VCaP (cell line): ENCODE data around the gene SLC38A11.

Experiments
- H3K27ac ChIP-seq: fragments of 450-650 bp; 2 replicates; pipeline ENCODE4 v1.5.1; 2017
- TF ChIP-seq, protein P1 (sequence below): fragments of 450-650 bp; conservative IDR thresholded peaks from 2 replicates; pipeline ENCODE4 v1.5.1; 2017; ENCODE audit warnings: mild to moderate bottlenecking, moderate library complexity

Gene SLC38A11

DNA sequence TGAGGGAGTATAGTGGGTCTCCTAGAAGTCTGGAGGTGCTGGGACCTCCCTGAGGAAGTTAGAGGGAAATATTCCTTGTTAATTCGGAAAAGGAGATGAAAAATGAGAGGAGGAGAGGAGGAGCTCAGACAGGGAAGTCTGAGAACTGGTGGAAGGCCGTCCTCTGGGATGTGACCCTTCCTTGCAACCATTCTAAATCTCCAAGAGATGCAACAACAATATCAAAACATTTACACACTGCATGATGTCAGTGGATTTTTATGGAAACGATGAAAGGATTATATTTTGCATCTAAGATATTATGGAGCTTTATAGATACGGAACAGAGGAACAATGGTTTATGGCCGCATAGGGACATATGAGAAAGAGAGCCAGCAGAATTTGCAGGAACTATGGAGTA lies 63.9 kb downstream of the SLC38A11 start:
- no peak overlapping the region for H3K27ac ChIP-seq
- TF ChIP-seq, protein P1, sequence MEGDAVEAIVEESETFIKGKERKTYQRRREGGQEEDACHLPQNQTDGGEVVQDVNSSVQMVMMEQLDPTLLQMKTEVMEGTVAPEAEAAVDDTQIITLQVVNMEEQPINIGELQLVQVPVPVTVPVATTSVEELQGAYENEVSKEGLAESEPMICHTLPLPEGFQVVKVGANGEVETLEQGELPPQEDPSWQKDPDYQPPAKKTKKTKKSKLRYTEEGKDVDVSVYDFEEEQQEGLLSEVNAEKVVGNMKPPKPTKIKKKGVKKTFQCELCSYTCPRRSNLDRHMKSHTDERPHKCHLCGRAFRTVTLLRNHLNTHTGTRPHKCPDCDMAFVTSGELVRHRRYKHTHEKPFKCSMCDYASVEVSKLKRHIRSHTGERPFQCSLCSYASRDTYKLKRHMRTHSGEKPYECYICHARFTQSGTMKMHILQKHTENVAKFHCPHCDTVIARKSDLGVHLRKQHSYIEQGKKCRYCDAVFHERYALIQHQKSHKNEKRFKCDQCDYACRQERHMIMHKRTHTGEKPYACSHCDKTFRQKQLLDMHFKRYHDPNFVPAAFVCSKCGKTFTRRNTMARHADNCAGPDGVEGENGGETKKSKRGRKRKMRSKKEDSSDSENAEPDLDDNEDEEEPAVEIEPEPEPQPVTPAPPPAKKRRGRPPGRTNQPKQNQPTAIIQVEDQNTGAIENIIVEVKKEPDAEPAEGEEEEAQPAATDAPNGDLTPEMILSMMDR, result no peak

DNA sequence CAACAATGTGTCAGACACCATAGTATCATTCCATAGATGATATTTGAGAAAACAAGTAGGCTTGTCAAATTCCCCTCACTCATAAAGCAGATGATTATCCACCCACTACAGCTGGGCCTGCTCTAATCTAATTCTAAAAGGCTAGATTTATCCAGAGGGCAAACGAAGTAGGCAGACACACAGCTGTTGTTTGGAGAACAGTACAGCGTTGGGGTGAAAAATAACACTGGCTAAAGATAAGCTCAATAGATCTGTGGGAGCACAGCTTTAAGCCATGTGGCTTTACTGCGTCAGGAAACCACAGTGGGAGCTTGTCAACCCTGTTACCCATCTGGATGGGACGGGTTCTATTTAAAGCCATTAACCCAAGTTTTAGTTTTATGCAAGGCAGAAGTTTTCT lies 64.8 kb downstream of the SLC38A11 start:
- TF ChIP-seq, protein P1, result no peak
- H3K27ac ChIP-seq, result no peak overlapping the region

DNA sequence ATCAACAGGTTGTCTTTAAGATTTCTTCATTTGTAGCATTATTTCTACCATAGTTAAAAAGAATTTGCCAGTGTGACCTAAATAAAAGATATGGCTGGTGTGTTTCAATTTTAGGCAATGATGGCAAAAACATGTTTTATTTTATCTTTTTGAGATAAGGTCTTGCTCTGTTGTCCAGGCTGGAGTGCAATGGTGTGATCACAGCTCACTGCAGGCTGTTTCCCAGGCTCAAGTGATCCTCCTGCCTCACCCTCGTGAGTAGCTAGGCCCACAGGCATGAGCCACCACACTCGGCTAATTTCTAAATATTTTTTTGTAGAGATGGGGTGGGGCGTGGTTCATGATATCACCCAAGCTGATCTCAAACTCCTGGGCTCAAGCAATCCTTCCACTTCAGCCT lies 66.7 kb downstream of the SLC38A11 start:
- H3K27ac ChIP-seq, result no peak overlapping the region
- TF ChIP-seq, protein P1, result no peak

DNA sequence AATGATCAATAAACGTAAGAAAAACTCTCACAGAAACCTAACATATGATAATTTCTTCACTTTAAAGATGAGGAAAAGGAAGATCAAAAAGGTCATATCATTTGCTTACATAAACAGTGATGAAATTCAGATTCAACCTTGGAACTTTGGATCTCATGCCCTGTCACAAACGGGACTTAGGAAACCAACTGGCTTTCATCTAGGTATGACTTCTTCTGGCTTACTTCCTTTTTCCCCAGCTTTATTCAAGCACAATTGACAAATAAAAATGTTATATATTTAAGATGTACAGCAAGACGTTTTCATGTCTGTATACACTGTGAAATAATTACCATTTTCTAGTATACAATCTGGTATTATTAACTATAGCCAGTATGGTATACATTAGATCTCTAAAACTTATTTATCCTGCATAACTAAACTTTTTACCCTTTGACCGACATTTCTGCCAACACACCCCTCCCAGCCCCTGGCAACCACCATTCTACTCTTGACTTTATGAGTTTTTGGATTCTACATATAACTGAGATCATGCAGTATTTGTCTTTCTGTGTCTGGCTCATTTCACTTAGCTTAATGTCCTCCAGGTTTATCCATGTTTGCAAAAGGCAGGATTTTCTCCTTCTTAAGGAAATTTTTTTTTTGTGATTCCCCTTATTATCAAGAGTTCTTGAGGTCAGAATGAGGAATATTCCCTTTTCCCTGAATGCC lies 67.7 kb downstream of the SLC38A11 start:
- no peak overlapping the region for H3K27ac ChIP-seq
- TF ChIP-seq, protein P1, result no peak

DNA sequence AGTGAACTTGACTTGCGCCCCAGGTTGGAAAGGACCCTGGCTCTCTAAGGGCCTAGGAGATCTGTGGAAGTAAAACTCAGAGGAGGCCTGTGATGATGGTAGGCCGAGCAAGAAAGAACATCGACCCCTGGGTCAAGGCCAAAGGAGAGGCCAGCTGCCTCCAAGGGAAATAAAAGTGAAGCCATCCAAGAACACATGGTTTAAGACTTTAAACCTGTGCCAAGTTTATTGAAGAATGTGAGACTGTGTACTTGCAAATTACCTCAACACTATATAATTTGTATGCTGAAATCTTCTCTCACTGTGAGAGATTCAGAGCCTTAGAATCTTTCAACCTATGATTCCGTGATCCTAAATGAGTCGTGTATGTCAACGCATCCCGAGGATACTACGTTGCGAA lies 73.0 kb downstream of the SLC38A11 start:
- no peak overlapping the region for H3K27ac ChIP-seq
- TF ChIP-seq, protein P1, result no peak

DNA sequence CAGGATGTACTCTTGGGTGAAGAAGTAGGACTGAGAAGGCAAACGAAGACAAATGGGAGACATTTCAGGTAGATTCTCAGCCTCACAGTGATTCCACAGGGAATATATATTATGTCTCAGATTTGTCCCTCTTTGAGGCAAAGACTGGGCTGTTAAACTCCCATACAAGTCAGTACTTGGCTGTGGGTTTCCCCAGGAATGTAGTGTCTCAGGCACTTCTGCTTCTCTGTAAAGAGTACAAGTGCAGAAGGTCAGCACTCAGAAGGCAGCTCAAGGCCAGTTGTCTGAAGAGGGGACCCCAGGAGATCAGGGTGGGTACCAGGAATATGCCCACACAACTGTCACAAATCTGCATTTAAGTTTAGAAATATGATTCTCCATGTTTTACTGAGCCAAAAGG lies 73.8 kb downstream of the SLC38A11 start:
- H3K27ac ChIP-seq, result no peak overlapping the region
- TF ChIP-seq, protein P1, result no peak

DNA sequence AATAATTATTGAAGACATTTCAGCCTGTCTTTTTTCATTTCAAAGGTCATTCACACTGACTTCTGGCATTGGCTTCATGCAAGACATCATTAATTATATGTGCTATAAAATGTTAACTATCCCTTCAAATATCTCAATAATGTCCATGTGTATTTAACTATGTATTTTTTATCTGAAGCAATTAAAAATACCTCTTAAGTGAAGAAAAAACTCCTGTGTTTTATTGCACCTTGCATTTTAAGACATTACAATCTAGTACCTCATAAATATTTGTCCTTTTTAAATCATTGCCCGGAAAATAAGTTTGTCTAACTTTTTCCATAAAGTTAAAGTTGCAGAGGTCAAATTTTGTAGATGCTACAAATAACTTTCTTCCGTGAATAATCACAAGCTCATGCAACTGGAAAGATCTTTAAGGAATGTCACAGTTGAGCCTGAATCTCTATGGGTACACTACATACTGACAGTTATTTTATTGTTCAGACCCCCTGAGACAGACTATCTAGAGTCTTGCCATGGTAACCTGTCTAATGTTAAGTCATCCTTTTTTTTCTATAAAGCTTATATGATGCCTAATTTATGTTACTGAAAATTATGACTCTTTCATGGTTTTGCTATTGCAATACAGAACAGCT lies 75.3 kb downstream of the SLC38A11 start:
- TF ChIP-seq, protein P1, result no peak
- peak overlapping the region; percentile 18; the same call in 1 of the 2 replicates for H3K27ac ChIP-seq
